NK-92 treated with Interleukin-12 subunit alpha and Interleukin-12 subunit beta, amount 100 ng/mL, for 24 hours (cell line): Measurements from ENCODE around the gene IGLL5.
"Not testable (repeated sequence)": the region's sequence is repeated elsewhere in the genome, so short reads cannot be mapped to it uniquely, and the experiment has no call there.

Source experiments
- DNase-seq: peaks from one replicate; lab custom pipeline; 2025; lab: John Stamatoyannopoulos, UW

The IGLL5 gene

GRCh38 chr22:22914726-22915669, 27.4 kb downstream of the IGLL5 start:
- no peak for DNase-seq

GRCh38 chr22:22915670-22916035, 28.0 kb downstream of the IGLL5 start:
- DNase-seq = no peak

DNA sequence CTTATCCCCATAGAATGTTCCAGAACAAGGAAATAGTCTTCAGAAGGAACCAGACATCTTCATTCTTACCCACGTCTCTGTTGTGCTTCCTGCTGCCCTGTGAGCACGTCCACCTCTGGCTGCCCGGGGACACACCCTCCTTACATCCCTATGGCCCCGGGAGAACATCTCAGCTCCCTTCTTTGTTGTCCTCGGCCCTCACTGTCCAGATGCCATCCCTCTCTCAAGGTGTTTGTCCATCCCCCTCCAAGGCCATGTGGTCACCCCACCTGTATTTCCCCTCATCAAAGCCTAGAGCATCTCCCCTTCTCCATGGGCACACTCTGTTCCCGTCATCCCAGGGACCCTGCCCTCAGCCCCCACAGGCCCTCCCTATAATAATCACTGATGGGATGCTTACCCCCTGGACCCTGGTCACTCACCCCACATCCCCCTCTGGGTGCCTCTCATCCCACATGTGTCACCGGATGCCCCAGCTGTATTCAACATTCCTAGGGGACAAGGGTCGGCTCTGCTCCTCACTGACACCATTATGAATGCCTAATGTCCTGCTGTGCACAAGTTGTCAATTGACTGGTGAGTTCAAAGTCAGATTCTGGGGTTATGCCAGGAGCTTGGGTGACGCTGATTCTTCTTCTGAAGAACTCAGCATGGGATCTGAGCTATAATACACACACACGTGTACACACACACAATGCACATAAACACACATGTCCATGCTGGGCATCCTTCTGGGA, 28.8 kb downstream of the IGLL5 start:
- no peak for DNase-seq

- DNase-seq = no peak
Measured at GRCh38 chr22:22916952-22917290, 29.3 kb downstream of the IGLL5 start.

GRCh38 chr22:22917377-22917776, 29.8 kb downstream of the IGLL5 start:
- no peak for DNase-seq

GRCh38 chr22:22918297-22918965, 30.8 kb downstream of the IGLL5 start:
- DNase-seq = no peak

- DNase-seq = no peak
Measured at GRCh38 chr22:22919041-22919440, 31.4 kb downstream of the IGLL5 start.

- DNase-seq = no peak
Measured at GRCh38 chr22:22920104-22920654, 32.6 kb downstream of the IGLL5 start.

DNA sequence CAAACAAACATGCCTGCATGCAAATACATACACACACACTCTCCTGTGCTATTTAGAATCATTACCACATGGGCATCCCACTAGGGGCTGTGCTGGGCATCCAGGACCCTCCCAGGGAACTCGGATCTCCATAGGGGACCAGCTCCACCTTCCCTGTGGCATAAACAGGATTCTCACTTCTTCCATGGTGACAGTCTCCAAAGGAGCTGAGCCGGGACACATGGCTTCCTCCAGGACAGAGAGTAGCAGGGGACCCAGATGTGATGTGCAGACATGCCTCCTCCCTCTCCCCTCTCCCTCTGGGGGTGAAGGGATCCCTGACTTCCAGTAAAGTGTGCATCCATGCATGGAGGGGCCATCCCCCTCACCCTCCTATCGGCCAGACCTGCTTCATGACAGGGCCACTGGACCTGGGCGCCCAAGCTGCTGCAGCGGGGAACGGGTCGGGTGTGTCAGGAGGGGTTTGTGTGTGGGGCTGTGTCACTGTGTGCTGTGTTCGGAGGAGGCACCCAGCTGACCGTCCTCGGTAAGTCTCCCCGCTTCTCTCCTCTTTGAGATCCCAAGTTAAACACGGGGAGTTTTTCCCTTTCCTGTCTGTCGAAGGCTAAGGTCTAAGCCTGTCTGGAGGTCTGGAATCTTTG, 33.4 kb downstream of the IGLL5 start:
- DNase-seq = no peak

DNA sequence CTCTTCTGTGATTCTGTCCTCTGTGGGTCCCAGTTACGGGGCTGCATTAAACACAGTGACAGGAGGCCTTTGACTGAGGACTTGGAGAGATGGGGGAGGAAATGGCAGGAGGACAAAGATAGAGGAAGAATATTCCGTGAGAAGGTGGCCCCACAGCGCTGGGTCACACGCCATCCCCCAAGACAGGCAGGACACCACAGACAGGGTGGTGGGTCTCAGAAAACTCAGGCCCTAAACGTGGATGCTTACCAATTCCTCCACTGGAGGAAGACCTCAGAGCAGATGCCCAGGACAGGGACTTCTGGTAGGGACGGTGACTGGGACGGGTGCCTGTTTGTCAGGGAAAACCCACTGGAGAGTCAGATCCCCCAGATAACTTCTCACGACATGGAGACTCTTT, 34.0 kb downstream of the IGLL5 start:
- no peak for DNase-seq

GRCh38 chr22:22922092-22922953, 34.7 kb downstream of the IGLL5 start:
- DNase-seq = not testable (repeated sequence)

DNA sequence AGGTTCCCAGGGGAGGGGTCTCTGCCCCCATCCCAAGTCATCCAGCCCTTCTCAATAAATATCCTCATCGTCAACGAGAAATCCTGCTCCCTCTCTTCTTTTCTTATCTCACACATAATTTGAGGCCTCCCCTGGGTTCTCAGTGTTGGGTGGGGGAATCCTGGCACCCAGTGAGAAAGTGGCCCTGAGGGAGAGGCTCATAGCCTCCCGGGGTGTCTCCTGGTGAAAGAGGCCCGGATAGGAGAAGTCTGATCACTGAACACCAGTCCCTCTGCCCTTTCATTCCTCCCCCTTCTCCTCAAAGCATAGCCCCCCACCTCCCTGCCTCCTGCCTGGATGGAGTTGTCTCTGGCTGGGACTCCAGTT, 35.3 kb downstream of the IGLL5 start:
- DNase-seq = no peak

- no peak for DNase-seq
Measured at GRCh38 chr22:22923379-22923778, 35.8 kb downstream of the IGLL5 start.

DNA sequence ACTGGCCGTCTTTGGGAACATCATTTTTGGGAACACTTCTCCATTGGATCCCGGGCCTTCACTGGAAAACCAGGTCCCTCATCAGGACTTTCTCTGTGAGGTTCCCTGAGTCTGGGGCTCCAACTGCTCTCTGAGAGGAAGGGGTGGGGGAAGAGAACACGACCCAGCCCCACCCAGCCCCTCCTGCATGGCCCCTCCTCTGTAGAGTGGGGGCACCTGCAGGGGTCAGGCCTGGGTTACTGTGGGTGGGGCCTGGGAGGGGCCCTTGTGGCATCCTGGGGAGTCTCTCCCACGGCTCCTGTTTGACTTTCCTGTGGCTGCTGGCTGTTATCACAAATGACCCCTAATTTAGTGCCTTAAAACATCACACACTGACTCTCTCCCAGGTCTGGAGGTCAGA, 36.3 kb downstream of the IGLL5 start:
- no peak for DNase-seq

- DNase-seq = no peak
Measured at GRCh38 chr22:22924369-22925145, 36.9 kb downstream of the IGLL5 start.

DNA sequence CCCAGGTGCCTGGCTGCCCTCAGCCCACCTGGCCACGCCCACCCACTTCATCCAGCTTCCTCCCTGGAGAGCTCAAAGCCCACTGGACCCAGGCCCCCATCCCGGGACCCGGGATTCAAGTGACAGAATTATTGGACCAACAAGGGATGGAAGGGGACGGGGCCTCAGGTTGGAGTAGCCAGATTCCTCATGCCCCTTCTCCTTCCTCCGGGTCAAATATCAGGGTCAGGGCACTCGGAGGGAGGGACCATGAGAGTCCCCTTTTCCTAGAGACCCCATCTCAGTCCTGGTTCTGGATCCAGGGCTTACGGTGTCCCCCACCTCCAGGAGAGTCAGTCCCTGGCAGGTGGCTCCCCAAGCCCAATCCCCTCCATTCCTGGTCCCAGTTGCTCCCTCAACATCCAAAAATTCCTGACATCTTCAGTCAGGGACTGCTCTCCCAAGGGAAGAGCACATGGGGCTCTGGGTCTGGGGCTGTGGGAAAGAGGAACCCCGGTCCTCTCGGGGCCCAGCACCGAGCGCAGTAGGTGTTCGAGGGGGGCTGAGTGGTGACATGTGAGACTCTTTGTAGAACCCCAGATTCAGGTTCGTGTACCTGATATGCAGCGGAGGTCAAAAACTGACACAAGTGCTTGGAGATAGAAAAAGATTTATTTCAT, 37.7 kb downstream of the IGLL5 start:
- no peak for DNase-seq

- DNase-seq = no peak
Measured at GRCh38 chr22:22925805-22926369, 38.3 kb downstream of the IGLL5 start.

DNA sequence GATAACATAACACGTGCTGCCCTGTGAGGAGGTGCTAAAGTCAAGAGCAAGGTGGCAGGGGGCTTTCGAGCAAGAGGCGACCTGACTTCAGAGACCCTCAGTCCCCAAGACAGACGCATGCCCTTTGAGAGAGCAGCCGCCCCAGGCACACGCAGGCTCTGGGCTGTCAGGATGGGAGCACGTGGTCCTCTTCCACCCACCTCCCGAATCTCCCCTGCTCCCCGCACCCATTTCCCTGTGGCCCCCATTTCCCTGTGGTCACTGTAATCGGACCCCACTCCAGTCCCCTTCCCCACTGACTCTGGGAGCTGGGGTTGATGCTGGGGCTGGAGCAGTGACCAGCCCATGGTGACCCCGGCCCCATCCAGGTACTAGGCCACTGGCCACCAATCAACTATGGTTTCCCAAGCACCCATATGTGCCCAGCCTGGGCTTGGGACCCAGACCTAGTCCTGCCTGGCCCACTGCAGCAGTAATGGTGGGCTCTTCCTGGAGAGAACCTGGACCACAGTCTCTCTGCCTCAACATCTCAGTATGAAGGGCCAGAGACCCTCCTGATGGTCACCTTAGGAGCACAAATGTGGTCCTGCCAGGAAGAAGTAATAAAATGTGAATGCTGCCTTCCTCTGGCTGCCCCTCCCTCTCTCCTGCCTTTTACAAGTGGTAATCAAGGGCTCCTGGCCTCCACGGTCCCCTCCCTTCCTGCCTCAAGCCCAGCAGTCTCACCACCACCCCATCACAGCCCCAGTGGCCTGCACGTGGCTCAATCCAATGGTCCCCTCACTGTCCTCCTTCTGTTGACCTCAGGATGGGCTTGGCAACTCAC, 39.0 kb downstream of the IGLL5 start:
- DNase-seq = no peak
